GM18867 (cell line): ENCODE data around the gene PUS10.
A peak's percentile ranks its signal among the peaks of the same experiment; 100 is the strongest.
"Not testable (repeated sequence)": the region's sequence is repeated elsewhere in the genome, so short reads cannot be mapped to it uniquely, and the experiment has no call there.

Experiments
- ATAC-seq: cut with Tn5 transposase; IDR thresholded peaks from one replicate; pipeline ENCODE4 v1.9.1; 2021; ENCODE audit warnings: mild to moderate bottlenecking, moderate library complexity; ENCODE audit not compliant: unreplicated experiment

The PUS10 gene, protein sequence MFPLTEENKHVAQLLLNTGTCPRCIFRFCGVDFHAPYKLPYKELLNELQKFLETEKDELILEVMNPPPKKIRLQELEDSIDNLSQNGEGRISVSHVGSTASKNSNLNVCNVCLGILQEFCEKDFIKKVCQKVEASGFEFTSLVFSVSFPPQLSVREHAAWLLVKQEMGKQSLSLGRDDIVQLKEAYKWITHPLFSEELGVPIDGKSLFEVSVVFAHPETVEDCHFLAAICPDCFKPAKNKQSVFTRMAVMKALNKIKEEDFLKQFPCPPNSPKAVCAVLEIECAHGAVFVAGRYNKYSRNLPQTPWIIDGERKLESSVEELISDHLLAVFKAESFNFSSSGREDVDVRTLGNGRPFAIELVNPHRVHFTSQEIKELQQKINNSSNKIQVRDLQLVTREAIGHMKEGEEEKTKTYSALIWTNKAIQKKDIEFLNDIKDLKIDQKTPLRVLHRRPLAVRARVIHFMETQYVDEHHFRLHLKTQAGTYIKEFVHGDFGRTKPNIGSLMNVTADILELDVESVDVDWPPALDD

GRCh38 chr2:61017556-61018317, at the start of gene PUS10, which contains the start of gene PEX13:
Gene PUS10, minus strand, starts transcription at chr2:61018255. Its CDS starts 6,365 bp downstream, at chr2:61011890.
Gene PEX13, plus strand, starts transcription at chr2:61017720. Its CDS starts 40 bp downstream, at chr2:61017760.
- ATAC-seq, result peak; percentile 78

- peak; percentile 96 for ATAC-seq
Observed at GRCh38 chr2:61065714-61066709, 48.0 kb upstream of the PUS10 start, which contains the start of gene SANBR. Gene SANBR, plus strand, starts transcription at chr2:61065871. Its CDS starts 4,480 bp downstream, at chr2:61070351.

DNA sequence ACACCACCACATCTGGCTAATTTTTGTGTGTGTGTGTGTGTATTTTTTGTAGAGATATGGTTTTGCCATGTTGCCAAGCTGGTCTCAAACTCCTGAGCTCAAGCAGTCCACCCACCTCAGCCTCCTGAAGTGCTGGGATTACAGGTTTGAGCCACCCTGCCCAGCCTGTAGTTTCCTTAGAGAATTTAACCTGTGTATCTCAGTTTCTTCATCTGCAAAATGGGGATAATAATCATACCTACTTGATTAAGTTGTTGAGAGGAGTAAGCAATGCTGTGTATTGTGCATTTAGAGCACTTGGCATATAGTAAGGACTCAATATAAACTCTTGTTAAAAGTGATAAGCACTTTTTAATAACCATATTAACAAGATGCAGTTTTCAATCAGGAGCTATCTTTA, 41.3 kb upstream of the PUS10 start:
- ATAC-seq, result no peak

GRCh38 chr2:61057562-61057961, 39.5 kb upstream of the PUS10 start:
- ATAC-seq, result no peak

DNA sequence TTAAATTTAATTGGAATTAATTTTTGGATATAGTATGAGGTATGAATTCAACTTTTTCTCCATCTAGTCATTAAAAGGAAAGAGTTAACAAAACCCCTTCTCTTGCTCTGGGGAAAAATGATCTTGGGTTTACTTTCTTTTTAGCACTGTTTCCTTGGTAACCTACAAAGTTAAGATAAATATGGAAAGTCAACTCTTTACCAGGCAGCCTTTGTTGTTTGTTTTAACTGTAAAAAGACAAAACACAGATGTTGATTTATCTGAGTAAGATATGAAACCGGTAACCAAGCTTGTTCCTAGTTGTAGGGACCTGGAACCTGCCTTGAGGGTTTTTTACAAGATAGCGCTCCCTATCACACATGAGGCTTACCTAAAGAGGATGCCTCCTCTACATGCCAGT, 37.5 kb upstream of the PUS10 start:
- no peak for ATAC-seq

GRCh38 chr2:61045999-61046398, 27.9 kb upstream of the PUS10 start:
- ATAC-seq, result no peak

DNA sequence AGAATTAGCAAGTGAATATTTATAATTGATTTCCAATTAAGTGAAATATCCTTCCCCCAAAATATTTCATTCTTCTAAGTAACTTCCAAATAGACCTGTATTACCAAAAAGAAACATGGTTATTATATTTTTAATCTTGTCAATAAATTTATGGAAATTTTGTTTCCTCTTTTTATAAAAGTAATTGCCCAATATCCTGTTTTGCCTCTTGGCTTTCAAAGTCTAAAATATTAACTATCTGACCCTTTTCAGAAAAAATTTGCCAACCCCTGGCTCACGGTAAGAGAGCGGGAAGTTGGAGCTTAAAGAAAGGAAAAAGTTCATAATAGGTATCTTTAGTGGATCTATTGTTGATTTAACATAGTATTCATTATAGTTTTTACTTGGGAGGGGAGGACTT, 27.2 kb upstream of the PUS10 start:
- no peak for ATAC-seq

- ATAC-seq, result peak; percentile 71
Observed at GRCh38 chr2:61044636-61045035, 26.6 kb upstream of the PUS10 start.

DNA sequence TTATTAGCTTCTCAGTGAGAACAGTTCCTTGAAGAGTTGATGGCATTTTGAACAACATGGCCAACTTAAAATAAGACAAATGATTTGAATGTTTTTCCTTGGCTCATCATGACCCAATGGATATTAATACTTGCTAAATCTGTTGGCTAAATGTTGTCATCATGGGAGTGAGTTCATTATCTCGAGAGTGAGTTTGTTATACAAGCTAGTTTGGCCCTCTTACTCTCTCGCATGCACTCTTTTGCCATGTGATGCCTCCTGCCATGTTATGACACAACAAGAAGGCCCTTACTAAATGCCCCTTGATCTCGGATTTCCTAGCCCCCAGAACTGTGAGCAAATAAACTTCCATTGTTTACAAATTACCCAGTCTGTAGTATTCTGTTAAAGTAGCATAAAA, 24.8 kb upstream of the PUS10 start:
- no peak for ATAC-seq

- not testable (repeated sequence) for ATAC-seq
Observed at GRCh38 chr2:61036643-61037042, 18.6 kb upstream of the PUS10 start.

GRCh38 chr2:61034592-61034991, 16.5 kb upstream of the PUS10 start:
- ATAC-seq, result not testable (repeated sequence)

DNA sequence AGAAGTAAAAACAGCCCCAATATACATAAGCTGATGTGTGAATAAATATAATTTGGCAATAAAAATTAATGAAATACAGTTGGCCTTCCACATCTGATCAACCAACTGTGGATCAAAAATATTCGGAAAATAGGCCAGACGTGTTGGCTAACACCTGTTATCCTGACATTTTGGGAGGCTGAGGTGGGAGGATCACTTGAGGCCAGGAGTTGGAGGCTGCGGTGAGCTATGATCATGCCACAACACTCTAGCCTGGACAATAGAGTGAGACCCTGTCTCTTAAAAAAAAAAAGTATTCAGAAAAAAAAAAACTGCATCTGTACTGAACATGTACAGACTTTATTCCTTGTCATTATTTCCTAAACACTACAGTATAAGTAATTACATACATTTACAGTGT, 11.5 kb upstream of the PUS10 start:
- ATAC-seq, result no peak

GRCh38 chr2:61023670-61024069, 5.6 kb upstream of the PUS10 start:
- no peak for ATAC-seq

DNA sequence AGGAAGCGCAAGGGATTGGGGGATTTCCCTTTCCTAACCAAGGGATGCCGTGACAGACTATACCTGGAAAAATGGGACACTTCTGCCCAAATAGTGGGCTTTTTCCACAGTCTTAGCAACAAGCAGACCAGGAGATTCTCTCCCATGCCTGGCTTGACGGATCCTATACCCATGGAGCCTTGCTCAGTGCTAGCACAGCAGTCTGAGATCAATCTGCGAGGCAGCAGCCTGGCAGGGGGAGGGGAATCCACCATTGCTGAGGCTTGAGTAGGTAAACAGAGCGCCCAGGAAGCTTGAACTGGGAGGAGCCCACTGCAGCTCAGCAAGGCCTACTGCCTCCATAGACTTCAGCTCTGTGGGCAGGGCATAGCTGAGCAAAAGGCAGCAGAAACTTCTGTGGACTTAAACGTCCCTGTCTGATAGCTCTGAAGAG, 3.2 kb upstream of the PUS10 start:
- ATAC-seq, result no peak

DNA sequence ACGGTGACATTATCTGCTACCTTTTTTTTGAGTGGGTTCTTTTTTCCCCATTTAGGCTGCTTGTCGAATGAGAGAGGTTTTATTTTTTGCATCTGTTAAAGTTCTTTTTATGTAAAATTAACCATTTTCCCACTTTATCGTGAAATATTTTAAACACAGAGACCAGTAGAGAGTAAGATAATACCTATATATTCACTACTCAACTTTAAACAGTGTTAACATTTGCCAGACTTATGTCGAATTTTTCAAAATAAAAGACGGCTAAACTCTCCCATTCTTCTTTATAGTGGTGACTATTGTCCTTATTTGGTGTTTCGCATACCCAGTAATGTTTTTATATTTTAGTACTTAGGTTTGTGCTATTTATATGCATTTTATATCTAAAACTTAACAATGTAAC, 743 bp upstream of the PUS10 start:
- ATAC-seq, result no peak

GRCh38 chr2:61018318-61018755, 282 bp upstream of the PUS10 start:
- ATAC-seq, result no peak

DNA sequence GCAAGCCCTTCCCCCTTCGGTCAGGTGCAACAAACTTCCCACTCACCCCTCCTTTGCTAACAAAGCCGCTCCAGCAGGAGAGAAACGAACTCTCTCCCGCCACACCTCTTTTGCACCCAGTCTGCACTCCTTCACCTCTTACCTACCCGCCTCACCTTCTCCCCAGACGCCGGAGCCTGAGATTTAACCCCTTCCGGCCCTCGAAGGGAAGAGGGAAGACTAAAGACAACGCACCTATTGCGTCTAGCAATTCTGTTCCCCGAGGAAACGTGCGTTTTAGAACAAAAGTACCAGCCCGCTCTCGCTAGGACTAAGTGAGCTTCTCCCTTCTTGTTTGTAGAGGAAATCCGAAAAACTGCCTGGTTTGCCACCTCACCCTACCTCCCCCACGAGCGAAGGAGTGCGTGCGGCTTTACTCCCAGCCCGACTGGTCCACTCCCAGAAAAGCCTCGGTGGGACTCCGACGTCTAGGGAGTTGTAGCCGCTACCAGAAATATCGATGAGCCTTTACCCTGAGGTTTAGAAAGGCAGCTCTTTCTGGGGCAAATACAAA, 976 bp downstream of the PUS10 start:
- ATAC-seq, result peak; percentile 61

DNA sequence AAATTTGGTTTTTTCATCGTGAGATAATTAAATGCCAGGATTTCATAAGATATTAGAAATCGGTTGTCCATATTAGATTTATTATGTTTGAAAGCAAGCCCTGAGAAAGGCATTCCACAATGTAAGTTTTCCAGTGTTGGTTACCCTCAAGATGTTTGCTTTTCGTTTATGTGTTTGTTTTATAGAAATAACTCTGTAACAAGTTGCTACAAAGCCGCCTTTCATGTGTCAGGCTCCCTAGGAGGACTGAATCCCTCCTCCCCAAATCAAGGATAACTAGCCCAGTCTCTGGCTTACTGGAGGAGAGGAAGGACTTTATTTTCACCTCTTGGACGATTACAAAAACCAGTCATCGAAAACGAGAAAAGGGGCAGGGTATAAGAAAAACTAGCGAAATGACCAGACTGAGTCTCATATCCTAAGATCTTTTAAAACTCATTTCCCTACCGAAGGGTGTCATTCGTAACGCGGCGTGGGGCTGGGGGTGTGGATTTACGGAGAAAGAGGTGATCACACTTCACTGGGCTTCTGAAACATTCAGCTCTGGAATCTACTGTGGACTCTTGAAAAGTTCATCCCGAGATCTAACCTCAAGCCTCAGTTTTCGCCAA, 1.6 kb downstream of the PUS10 start:
- ATAC-seq, result peak; percentile 18

DNA sequence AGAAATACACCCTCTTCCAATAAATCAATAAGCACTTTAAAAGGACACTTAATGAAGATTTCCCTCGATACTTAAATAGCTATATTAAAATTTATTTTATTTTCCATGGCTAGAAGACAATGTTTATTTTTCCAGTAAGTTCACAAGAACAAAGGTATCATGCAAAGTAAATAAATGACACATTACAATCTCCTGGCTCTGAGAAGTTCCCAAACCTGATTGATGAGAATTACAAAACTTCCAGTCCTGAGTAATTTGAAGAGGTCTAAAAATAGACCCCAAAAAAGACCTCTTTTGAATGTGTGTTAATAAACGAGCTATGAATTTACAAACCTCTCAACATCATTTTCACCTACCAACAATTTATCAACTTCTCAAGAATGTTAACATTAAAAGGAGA, 2.1 kb downstream of the PUS10 start:
- no peak for ATAC-seq

- ATAC-seq, result no peak
Observed at GRCh38 chr2:61014763-61015162, 3.3 kb downstream of the PUS10 start.
